GM21619 (cell line): ENCODE results near the gene GTPBP3.

Experiments used
- ATAC-seq: cut with Tn5 transposase; IDR thresholded peaks from one replicate; pipeline ENCODE4 v1.9.1; 2021; ENCODE audit not compliant: unreplicated experiment

Gene GTPBP3

GRCh38 chr19:17327654-17328516 lies 9.5 kb upstream of the GTPBP3 start:
- no peak for ATAC-seq

GRCh38 chr19:17328517-17329365 lies 8.6 kb upstream of the GTPBP3 start:
- ATAC-seq = no peak

- ATAC-seq = no peak
Observed at GRCh38 chr19:17329366-17330261, 7.7 kb upstream of the GTPBP3 start.

GRCh38 chr19:17330262-17331044 lies 6.9 kb upstream of the GTPBP3 start:
- no peak for ATAC-seq

GRCh38 chr19:17331045-17331558 lies 6.3 kb upstream of the GTPBP3 start:
- ATAC-seq = no peak

GRCh38 chr19:17332360-17332676 lies 5.0 kb upstream of the GTPBP3 start:
- no peak for ATAC-seq

- no peak for ATAC-seq
Observed at GRCh38 chr19:17332677-17333581, 4.4 kb upstream of the GTPBP3 start.

- no peak for ATAC-seq
Observed at GRCh38 chr19:17333611-17334413, 3.5 kb upstream of the GTPBP3 start.

- ATAC-seq = peak; percentile 43
Observed at GRCh38 chr19:17334414-17335409, 2.6 kb upstream of the GTPBP3 start, which contains the start of gene ANO8. TSS of gene ANO8 (minus strand) at chr19:17334855. CDS start at chr19:17334670, 185 bp downstream.

DNA sequence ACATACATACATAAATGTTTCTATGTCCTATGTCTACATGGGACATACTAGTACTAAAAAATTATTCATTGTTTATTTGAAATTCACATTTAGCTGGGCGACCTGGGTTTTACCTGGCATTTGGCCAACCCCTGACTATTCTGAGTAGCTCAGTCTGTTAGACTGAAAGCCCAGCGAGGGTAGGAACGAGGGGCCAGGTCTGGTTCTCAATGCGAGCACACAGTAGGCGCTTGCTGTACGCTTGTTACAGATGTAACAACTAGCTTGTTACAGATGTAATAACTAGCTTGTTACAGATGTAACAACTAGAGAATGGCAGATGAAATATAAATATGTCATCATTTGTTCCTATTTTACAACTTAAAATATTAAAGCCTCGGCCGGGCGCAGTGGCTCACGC lies 1.8 kb upstream of the GTPBP3 start:
- ATAC-seq = no peak

- ATAC-seq = no peak
Observed at GRCh38 chr19:17337675-17338432, 501 bp downstream of the GTPBP3 start.

DNA sequence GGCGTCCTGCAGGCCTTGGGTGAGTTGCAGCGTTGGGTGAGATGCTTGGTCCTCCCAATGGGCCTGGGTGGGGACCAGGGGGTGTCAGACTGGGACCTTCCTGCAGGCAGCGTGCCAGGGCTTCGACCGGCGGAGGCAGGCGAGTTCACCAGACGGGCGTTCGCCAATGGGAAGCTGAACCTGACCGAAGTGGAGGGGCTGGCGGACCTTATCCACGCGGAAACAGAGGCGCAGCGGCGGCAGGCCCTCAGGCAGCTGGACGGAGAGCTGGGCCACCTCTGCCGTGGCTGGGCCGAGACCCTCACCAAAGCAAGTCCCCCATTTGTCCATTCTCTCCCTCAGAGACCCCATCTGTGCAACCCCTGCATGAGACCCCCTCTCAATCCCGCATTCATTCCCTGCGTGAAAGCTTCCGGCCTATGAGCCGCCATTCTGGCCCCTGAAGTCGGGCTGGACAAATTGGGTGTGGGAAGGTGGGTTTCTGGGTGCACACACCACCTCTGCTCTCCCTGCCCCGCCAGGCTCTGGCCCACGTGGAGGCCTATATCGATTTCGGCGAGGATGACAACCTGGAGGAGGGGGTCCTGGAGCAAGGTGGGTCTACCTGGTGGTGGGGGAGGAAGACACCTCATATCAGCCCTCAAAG lies 1.2 kb downstream of the GTPBP3 start:
- ATAC-seq = no peak

DNA sequence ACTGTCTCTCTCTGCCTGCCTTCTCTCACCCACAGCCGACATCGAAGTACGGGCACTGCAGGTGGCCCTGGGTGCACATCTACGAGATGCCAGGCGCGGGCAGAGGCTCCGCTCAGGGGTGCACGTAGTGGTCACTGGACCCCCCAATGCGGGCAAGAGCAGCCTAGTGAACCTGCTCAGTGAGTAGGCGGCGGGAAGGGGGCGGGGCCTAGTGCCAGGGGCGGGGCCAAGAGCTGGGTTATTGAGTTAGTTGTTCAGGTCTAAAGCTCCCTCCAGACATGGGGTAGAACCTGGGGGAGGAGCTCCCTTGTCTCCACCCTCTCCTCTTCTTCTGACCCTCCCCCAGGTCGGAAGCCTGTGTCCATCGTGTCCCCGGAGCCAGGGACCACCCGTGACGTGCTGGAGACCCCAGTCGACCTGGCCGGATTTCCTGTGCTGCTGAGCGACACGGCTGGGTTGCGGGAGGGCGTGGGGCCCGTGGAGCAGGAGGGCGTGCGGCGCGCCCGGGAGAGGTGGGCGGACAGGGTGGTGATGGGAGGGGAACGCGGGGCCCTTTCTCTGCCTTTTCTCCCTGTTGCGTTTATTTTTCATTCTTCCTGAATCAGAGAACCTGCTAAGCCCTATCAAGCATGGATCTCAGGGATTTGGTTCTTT lies 1.9 kb downstream of the GTPBP3 start:
- no peak for ATAC-seq

GRCh38 chr19:17340302-17340870 lies 3.0 kb downstream of the GTPBP3 start:
- ATAC-seq = no peak

- no peak for ATAC-seq
Observed at GRCh38 chr19:17340871-17341357, 3.6 kb downstream of the GTPBP3 start.
